GM23248 (cell line): Measurements from ENCODE around the gene INPP4A.

ENCODE experiments used
- EZH2 ChIP-seq: fragments of 200-600 bp; sonication (generic); IDR thresholded peaks from 2 replicates; pipeline ENCODE4 v1.6.1; 2018; ENCODE audit warnings: antibody characterized with exemption, mild to moderate bottlenecking; ENCODE audit not compliant: insufficient read depth, poor library complexity, severe bottlenecking
- EZH2phosphoT487 ChIP-seq: fragments of 200-600 bp; sonication (generic); IDR thresholded peaks from 2 replicates; pipeline ENCODE4 v1.6.1; 2018; ENCODE audit warnings: antibody characterized with exemption, moderate library complexity, mild to moderate bottlenecking, low read depth; ENCODE audit not compliant: insufficient read depth

DNA sequence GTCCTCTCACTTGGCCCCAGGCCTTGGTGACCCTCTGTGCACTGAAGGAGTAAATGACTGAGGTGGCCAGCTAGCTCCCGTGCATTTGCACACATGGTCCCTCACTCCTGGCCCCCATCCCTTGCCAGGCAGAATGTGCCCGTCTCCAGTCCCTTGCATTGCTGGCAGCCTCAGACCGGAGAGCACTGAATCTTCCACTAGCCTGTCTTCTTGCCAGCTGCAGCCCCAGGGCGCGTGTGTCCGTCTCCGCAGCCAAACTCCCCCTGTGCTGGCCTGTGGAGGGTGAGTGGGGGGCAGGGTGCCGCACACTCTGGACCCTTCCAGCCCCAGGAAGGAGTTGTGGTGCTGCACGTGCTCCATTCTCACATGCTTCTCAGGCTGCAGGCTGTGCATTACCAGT, 35.9 kb downstream of the INPP4A start:
- TF ChIP-seq EZH2 (no peak), EZH2phosphoT487 (no peak)
